HG03565 (cell line): ENCODE results near the gene AMZ2.
"Not testable (repeated sequence)": the region's sequence is repeated elsewhere in the genome, so short reads cannot be mapped to it uniquely, and the experiment has no call there.

ENCODE experiments used
- ATAC-seq: cut with Tn5 transposase; IDR thresholded peaks from one replicate; pipeline ENCODE4 v1.9.1; 2021; ENCODE audit warnings: mild to moderate bottlenecking, moderate library complexity; ENCODE audit not compliant: unreplicated experiment

The AMZ2 gene, protein sequence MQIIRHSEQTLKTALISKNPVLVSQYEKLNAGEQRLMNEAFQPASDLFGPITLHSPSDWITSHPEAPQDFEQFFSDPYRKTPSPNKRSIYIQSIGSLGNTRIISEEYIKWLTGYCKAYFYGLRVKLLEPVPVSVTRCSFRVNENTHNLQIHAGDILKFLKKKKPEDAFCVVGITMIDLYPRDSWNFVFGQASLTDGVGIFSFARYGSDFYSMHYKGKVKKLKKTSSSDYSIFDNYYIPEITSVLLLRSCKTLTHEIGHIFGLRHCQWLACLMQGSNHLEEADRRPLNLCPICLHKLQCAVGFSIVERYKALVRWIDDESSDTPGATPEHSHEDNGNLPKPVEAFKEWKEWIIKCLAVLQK

DNA sequence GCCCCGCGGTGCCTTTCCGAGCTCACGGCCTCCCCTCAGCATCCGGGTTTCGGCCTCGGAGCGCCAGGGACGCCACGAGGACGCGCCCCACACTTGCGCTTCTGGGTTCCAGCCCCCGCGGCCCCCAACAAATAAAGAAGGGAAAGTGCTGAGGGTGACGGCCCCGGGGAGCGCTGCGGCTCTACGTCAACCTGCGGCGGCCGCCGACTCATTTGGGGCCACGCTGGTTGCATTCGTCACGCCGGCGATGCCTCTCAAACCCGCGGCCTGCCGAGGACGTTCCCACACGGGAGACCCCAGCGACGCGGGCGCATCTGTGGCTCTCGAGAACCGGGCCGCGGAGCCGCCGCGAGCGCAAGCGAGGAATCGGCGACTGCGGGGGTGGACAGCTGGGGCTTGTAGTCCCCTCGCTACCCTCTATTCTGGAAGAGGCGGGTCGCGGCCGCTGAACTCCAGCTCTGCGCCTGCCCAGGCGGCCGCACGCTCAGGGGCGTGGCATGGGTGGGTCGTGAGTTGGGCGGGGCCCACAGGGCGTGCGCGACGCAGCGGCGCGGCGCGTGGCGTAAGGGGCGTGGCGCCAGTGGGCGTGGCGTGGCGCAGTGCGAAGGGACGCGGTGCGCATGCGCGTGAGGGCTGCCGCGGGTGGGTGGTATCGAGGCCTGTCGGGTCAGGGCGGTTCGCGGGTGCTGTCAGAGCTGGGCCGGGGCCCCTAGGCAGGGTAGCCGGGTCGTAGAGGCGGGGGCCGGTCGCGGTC, at the start of gene AMZ2:
AMZ2 (plus strand) TSS at position 599 of the 754 bp plus-strand sequence. CDS start 2,145 bp downstream, outside the sequence.
- peak; percentile 78 for ATAC-seq

GRCh38 chr17:68198931-68199836, 48.7 kb upstream of the AMZ2 start:
- no peak for ATAC-seq

DNA sequence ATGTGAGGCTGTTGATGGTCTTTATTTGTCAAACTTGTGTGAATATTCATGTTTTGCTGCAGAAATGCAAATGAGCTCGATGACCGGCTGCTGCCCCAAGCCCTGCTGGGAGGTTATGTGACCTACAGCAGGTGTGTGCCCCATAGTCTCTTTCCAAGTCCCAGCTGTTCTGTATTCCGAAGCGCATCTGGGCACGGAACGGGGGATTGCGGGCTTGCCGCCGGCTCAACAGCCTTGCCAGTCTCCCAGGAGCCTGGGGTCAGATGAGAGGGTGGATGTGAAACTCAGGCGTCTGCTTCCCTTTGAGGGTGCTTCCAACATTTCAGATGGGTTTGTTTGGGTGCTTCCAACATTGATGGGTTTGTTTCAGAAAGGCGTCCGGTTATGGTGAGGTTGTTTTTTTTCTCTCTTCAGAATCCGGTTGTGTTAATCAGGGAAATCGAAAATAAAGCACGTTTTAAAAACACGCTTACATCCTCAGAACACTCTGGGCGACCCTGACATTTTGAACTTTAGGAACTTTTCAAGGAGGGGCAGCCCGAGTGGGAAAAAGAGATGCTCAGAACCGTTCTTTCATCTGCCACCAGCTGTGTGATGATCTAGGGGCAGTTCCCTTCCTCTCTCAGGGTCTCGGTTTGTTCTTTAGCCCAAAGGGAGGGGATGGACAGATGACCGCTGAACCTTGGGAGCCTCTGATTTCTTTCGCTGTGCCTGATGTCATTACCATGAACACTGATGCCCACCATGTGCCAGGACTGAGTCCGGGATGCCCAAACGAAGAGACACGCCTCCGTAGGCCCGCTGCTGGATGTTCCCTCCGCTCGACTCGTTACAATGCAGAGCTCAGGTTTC, 47.8 kb upstream of the AMZ2 start:
- no peak for ATAC-seq

DNA sequence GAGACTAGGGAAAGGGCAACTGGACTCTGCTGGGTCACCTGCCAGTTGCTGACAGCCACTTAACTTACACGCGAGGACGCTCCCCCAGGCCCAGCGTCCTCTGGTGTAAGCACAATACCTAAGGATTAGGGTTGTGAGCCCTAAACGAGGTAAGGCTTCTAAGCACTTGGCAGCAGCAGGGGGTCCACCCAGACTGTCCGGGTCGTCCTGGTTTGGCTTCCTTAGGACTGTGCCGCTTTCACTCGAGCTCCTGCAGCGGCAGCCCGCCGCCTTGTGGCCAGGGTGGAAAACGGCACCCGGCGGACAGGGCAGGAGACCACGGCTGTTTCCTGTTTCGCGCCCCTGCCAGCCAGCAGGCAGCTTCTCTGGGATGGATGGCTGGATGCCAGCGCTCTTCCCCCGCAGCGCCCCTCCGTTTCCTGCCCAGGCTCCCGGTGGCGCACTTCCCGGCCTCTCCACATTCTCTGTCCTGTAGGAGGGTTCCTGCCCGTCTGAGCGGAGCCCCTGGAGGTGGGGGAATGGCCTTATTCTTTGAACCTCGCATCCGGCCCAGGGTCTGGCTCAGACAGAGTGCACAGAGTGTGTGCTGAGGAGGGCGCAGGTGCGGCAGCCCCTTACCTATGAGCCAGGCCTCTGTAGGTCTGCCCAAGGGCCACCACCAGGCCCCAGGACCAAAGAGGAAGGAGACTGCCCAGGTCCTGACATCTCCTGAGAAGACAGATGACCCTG, 47.0 kb upstream of the AMZ2 start:
- no peak for ATAC-seq

GRCh38 chr17:68201418-68201771, 46.4 kb upstream of the AMZ2 start:
- not testable (repeated sequence) for ATAC-seq

DNA sequence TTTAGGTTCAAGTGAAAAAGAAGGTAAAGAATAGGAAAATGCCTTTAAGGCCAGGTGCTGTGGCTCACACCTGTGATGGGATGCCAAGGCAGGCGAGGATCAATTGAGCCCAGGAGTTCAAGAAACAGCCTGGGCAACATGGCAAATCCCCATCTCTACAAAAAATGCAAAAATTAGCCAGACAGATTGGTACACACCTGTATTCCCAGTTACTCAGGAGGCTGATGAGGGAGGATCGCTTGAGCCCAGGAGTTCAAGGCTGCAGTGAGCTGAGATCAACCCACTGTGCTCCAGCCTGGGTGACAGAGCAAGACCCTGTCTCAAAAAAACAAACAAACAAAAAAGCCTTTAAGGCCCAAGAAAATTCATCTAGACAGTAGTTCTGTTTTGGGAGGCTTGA, 45.5 kb upstream of the AMZ2 start:
- ATAC-seq = not testable (repeated sequence)

GRCh38 chr17:68204736-68205135, 43.1 kb upstream of the AMZ2 start:
- no peak for ATAC-seq

DNA sequence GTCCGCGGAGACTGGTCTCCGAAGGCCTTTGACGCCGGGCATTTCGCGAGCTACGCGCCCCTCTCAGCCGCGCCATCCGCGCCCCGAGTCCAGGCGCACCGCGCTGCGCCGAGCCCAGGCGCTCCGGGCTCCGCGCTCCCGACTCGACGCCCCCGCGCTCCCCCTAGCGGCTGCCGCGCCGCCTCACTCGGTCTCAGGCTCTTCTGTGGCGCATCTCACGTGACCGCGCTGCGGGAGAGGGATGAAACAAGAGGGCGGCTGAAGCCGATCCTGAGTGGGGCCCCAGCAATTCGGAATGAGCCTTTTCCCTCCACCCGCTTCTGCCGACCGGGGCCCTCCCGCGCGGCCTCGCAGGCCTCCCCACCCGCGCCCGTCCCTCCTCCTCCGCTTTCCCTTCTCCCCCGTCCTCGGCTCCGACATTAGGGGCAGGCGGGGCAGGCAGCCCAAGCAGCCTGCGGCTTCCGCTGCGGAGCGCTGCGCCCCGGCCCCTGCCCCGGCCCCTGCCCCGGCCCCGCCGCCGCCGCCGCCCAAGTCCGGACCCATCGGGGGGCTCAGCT, 42.5 kb upstream of the AMZ2 start:
- peak; percentile 88 for ATAC-seq

DNA sequence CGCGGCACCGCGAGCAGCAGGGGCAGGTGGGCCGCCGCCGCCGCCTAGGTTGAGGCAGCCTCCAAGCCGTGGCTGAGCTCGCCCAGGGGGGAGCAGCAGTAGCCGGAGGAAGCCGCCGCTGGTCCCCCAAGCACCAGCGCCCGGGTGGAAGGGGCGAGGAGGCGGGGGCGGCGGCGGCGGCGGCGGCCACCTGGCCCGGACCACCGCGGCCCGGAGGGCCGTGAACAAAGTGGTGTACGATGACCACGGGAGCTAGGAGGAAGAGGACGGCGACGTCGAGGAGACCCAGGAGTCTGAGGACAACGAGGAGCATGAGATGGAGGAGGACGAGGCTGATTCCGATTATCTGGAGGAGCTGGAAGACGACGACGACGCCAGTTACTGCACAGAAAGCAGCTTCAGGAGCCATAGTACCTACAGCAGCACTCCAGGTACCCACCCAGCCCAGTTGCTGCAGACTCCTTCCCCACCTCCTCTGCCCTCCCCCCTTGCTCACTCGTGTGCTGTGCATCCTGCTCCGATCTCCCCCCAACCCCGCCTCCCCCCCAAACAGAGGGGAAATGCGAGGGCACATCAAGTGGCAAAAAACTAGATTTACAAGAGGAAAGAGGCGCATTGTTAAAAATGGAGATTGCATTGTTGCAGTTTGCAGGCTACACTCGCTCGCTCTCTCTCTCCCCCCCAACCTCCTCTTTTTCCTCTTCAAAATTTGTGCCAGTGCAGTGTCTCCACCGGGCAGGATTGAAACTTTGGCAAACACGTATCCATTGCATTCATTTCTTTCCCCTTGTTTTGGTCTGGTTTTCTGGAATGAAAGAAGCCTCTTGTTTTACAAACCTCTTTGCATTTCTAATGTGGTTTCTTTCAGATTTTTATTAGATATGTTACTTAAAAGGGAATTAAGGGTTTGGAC, 41.8 kb upstream of the AMZ2 start:
- peak; percentile 26 for ATAC-seq

DNA sequence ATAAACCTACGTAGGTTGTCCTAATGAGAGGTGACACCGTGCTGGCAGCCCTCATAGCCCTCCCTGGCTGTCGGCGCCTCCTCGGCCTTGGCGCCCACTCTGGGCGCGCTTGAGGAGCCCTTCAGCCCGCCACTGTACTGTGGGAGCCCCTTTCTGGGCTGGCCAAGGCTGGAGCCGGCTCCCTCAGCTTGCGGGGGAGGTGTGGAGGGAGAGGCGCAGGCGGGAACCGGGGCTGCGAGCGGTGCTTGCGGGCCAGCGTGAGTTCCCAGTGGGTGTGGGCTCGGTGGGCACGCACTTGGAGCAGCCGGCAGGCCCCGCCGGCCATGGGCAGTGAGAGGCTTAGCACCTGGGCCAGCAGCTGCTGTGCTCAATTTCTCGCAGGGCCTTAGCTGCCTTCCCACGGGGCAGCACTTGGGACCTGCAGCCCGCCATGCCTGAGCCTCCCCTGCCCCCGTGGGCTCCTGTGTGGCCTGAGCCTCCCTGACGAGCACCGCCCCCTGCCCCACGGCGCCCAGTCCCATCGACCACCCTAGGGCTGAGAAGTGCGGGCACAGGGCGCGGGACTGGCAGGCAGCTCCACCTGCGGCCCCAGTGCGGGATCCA, 40.1 kb upstream of the AMZ2 start:
- no peak for ATAC-seq

DNA sequence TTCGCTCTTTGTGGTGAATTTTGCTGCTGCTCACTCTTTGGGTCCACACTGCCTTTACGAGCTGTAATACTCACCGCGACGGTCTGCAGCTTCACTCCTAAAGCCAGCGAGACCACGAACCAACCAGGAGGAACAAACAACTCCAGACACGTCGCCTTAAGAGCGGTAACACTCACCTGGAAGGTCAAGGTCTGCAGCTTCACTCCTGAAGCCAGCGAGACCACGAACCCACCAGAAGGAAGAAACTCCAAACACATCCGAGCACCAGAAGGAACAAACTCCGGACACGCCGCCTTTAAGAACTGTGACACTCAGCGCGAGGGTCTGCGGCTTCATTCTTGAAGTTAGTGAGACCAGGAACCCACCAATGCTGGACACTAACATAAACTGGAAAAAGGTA, 39.2 kb upstream of the AMZ2 start:
- not testable (repeated sequence) for ATAC-seq

DNA sequence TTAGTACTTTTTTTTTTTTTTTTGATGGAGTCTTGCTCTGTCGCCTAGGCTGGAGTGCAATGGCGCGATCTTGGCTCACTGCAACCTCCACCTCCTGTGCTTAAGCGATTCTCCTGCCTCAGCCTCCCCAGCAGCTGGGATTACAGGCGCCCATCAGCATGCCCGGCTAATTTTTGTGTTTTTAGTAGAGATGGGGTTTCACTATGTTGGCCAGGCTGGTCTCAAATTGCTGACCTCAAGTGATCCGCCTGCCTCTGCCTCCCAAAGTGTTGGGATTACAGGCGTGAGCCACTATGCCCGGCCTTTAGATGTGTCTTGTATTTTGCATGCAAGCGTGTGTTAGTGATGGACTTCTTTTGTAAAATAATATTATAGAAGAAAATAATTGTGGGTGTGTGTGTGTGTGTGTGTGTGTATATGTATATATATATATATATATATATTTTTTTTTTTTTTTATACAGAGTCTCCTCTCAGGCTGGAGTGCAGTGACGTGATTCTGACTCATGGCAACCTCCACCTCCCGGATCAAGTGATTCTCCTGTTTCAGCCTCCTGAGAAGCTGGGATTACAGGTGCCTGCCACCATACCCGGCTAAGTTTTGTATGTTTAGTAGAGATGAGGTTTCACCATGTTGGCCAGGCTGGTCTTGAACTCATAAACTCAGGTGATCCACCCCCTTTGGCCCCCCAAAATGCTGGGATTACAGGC, 38.5 kb upstream of the AMZ2 start:
- ATAC-seq = not testable (repeated sequence)

DNA sequence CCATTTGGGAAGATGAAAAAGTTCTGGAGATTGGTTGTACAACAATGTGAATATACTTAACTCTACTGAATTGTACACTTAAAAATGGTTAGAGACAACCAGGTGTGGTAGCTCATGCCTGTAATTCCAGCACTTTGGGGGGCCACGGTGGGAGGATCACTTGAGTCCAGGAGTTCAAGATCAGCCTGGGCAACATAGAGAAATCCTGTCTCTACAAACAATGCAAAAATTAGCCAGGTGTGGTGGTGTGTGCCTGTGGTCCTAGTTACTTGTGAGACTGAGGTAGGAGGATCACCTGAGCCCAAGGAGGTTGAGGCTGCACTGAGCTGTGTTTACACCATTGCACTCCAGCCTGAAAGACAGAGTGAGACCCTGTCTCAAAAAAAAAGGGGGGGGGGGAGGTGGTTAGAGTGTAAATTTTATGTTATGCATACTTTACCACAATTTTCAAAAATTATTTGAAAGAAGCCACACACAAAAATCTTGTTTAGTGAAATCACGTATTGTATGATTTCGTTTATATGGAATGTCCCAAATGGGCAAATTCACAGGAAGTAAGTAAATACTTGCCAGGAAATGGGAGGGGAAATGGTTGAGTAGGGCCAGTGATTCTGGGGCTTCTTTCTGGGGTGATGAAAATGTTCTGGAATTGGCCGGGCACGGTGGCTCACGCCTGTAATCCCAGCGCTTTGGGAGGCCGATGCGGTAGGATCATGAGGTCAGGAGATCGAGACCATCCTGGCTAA, 37.1 kb upstream of the AMZ2 start:
- ATAC-seq = no peak

DNA sequence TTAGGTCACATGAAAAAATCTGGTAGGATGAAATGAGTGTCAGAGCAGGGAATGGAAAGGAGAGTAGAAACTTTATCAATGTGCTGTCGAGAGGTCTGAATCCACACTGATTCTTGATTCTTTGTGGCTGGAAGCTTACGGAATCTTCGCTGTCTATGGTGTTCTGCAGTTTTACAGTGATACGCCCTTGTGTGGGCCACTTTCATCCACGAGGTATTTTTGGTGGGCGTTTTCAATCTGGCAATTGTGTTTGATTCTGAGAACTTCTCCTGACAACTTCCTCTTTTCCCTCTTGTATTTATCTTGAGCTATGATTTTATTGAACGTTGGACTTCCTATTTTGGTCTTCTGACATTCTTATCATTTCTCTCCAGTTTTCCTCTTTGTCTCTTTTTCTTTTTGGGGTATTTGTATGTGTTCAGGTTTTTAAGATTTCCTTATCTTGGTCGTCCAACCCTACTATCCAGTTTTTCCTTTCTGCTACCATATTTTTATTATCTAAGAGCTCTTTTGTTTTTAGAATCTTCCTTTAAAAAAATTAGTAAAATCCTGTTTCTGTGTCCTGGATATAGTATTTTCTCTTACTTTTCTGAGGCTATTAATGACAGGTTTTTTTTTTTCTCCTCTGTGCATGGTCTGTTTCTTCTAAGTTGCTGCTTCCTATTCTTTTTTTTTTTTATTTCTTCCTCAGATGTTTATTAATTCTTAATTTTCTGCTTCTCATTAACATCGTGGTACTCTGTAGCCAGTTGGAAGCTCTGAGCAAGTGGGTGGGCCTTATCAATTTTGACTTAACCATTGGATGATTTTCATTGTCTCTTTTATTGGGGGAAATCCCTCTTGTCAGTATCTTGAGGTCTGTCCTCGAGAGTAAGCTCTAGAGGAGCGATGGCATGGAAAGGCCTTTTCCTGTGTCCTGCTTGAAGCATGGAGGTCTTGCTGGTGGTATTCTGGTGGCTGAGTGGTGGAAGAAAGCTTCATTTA, 34.1 kb upstream of the AMZ2 start:
- ATAC-seq = not testable (repeated sequence)

DNA sequence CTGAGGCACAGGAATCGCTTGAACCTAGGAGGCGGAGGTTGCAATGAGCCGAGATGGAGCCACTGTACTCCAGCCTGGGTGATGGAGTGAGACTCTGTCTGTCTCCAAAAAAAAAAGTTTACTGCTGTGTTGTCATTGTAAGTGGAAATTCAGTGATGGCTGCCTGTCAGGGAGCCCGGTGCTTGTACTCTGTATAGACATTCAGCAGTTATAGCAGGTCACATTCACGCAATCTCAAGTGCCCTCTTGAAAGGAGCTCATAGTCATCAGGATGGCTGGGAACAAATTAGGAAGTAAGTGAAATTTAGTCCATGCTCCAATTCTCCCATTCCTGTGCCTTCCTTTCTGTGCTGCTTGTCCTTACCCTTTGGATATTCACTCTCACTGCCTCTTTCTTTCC, 32.4 kb upstream of the AMZ2 start:
- ATAC-seq = not testable (repeated sequence)
